NOMO-1 (cell line): ENCODE data around the gene UBE2E1.
"Not testable (repeated sequence)": the region's sequence is repeated elsewhere in the genome, so short reads cannot be mapped to it uniquely, and the experiment has no call there.

Source experiments
- DNase-seq, 2 experiments: peaks; one replicate each; lab custom pipeline; 2025; ENCODE audit not compliant: unreplicated experiment in 2 of 2; lab: John Stamatoyannopoulos, UW

The UBE2E1 gene

DNA sequence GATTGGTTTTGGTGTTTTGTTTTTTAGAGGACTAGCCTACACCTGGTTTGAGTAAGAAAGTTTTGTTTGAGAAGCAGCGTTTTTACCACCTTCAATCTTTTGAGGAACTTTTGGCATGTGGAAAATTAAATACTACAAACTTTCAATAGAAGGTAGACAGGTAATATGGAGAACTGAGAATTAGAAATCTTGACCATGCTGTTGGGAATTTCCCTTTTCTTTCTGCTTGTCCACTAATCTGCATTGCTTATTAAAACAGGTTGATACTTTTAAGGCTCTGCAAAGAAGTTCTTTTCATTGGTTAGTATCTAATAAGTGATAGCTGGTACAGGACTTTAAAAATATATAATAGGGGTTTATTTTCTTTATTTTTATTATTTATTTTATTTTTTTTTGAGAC is 31.9 kb downstream of the UBE2E1 start:
- no peak for DNase-seq

DNA sequence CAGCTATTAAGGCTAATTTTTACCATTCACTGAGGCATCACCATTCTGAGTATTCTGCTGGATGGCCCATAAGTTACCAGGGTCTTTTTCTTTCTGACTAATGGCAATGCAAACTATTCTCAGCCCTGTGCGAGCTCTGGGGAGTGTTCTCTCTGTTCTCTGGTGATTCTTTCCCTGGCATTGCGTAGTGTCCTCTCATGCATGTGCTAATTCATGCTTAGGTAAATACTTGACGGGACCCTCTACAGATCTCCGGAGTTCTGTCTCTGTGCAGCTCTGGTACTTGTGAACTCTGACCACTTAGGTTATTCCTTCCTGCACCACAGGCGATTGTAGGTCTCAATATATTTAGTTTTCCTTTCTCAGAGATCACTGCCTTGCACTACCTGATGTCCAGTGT is 34.8 kb downstream of the UBE2E1 start:
- DNase-seq = no peak

DNA sequence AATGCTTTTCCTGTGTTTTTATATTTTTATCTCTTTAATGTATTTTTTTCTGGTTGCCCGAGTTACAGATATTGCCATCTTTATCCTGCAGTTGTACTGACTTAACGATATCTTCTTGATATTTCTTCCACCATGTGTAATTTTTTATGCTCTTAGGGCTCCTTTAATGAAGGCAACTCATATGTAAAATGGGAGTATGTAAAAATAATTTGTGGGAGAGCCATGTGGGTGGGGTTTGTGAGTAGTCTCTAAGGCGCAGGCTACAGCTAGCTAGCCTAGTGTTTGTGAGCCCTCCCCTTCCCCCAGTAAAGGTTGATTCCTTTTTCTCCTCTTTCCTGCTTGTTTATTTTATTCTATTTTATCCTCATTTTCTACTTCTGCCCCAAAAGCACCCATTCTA is 38.1 kb downstream of the UBE2E1 start:
- no peak for DNase-seq

DNA sequence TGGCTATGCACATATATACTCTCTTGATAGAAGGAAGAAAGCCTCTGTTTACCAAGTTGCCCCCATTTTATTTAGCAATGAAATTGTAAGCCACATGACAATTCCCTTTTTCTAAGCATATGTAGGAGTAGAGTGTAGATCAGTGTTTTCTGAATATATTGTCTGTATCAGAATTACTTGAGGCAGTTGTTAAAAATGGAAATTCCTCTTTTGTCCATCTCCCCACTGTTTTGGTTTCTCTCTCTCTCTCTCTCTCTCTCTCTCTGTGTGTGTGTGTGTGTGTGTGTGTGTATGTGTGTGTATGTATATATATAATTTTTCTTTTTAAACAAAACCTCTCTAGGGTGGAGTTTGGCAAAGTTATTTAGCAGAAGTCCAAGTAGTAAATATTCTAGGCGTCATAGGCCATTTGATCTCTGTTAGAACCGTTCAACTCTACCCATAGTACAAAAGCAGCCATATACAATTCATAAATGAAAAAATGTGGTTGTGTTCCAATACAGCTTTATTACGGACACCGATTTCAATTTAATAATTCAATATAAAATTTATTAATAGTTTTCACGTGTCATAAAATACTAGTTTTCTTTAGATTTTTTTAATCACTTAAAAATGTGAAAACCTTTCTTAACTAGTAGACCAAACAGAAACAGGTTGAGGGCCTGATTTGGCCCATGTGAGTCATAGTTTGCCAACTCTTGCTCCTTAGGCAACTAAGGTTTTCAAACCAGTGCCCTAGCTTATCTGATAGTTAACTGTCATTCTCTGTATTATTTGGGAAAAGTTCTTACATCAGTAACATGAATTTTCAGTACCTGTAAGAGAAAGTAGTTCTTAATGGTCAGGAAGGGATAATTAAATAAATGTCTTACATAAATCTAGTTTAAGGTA is 39.8 kb downstream of the UBE2E1 start:
- DNase-seq = no peak

DNA sequence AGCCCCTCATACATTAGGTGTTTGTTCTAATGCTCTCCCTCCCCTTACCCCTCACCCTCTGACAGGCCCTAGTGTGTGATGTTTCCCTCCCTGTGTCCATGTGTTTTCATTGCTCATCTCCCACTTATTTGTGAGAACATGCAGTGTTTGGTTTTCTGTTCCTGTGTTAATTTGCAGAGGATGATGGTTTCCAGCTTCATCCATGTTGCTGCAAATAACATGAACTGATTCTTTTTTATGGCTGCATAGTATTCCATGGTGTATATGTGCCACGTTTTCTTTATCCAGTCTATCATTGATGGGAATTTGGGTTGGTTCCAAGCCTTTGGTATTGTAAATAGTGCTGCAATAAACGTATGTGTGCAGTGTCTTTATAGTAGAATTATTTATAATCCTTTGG is 43.7 kb downstream of the UBE2E1 start:
- not testable (repeated sequence) for DNase-seq

DNA sequence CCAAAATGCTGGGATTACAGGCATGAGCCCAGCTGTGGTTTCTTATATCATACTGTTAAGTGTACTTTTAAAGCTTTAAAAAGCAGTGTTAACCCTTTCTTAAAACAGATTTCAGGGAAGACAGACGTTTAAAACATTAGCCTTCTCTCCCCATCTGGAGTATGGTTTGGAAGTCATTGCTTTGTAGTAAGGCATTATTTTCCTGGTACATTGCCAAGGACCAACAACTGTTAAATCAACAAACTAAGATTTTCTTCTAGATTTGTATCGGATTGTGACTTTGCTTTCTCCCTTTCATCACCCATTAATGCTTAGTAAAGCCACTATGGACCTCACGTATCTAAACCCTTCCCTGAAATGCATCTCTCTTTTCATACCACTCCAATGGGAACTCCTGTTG is 50.5 kb downstream of the UBE2E1 start:
- no peak for DNase-seq

DNA sequence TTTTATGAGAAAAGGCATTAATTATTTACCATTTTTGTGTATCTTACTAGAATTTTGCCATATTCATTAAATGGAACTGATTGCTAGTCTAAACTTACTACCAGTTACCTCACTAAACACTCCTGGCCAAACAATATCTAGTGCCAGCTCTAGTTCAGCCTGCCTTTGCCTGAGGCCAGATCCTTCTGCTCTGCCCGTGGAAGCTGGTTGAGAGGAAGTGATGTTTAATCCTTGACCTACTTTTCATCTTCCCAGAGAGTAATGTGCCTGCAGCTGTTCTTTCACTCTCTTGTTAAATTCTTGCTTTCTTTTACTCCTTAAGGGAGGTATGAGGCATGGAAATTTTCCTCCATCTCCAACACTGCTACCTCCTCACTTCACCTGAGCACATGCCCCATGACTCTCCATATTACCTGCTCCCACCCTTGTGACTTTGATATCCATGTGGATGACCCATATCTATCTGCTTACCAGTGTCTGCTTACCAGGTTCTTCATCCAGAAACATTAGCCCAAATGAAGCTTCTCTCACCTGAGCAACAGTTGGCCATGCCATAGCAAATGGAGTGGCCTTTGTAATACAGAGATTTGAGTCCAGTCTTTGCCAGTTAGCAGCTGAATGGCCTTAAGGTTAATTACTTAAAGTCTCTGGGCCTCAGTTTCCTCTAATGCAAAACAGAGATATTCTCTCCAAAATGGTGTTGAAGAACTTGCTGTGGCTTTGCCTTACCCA is 53.4 kb downstream of the UBE2E1 start:
- DNase-seq = no peak

DNA sequence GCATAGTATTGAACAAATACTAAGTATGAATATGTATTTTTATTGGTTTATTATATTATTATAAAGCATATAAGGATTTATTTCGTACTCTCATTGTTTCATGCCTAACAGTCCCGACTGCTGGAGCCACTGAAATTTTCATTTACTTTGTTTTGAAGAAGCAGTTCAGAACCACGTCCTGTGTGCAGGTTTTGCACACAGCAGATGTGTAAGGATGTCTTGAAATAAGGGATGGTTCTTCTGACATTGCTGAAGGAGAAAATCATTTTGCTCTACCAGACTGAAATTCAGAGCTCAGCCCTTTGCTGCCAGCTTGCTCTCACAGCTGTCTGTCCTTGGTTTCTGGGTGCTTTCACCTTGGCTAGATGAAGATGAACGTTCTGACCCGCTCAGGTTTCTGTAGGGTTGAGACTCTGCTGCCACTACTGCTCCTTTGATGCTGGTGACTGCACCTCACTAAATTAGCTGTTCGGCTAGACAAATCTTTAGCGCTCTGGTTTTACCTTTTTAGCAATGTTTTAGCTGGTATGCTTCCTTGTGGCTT is 54.2 kb downstream of the UBE2E1 start:
- DNase-seq = no peak

DNA sequence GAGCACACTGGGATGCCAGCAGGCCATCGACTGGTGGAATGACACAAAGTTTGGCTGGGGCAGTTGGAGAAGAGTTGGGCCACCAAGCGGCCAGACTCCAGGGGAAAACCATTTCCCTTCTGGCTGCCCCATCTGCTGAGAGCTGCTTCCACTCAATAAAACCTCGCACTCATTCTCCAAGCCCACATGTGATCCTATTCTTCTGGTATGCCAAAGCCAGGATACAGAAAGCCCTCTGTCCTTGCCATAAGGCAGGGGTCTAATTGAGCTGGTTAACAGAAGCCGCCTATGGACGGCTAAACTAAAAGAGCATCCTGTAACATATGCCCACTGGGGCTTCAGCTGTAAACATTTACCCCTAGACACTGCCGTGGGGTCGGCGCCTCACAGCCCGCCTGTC is 55.9 kb downstream of the UBE2E1 start:
- no peak for DNase-seq

DNA sequence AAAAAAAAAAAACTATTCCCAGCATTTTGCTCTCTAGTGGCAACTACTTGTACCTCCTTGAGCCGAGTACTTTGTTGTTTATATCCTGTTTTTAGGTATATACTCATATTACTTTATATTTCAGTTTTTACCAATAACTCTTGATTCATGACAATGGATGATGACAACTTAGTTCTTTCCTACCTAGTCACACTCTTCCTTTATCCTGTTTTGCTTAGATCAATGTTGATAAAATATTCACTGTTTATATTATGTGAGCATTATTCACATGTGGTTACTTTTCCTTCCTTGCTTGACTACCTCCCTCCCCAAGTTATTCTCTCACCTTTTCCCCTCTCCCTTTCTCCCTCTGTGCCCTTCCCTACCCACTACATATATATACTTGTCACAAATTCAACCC is 57.3 kb downstream of the UBE2E1 start:
- DNase-seq = no peak

DNA sequence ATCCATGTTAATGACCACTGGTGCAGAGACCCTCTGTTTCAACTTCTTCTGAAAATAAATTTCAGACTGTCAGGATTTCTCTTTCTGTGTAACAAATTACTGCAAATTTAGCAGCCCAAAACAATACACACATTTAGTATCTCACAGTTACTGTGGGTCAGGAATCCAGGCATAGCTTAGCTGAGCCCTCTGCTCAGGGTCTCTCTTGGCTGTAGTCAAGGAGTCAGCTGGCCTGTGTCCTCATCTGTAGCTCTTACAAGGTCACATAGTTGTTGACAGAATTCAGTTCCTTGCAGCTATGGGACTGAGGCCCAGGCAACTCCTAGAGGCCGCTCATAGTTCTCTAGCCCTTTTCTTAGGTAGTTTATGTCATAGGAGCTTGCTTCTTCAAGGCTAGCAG is 59.2 kb downstream of the UBE2E1 start:
- no peak for DNase-seq

DNA sequence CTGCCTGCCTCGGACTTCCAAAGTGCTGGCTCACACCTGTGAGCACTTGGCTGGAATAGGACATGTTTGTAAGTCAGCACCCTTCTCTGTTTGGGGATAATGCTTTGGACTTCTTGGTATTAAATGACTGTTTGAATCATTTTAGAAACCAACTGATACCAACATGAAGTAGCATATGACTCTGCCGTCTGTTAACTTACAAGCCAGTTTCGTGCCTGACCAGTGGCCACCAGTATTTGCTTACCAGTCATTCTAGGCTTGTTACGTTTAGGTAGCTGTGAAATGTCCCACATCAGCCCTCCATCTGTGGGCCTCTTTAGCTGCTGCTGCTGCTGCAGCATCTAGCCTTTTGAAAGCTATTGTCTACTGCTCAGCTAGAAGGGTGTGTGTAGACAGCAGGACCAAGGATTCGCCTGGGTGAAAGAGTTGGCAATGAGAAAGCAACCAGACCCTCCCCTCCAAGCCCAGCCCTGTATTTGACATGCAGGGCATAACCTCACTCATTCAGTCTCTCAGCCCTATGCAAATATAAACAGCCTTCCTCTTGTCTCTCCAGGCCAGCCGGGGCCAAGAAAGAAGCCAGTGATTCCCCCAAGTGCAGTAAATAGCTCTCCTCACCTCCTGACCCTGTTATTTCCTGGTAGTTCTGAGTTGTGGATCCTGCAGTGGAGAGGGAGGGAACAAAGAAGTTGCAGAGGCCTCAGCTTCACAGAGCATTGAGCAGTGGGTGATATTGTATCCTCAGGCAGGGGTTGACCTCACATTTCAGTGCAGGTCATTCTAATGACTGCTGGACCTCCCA is 60.0 kb downstream of the UBE2E1 start:
- DNase-seq = no peak

DNA sequence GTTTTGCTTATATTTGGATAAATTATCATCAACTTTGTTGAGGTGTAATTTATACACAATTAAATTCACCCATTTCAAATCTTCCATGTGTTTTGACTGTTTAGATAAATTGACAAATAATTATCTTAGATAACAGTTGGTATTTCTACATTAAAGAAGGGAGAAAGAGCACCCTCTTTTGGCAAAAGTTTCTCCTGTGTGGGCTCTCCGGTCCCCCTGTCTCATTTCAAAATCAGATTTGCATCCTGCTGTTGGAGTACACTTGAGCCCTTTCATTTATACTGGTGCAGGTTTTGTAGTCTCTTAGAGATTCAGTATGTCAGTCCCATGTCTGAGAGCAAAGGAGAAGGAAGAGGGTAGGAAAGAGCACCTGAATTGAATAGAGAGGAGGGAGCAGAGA is 61.6 kb downstream of the UBE2E1 start:
- DNase-seq = no peak

DNA sequence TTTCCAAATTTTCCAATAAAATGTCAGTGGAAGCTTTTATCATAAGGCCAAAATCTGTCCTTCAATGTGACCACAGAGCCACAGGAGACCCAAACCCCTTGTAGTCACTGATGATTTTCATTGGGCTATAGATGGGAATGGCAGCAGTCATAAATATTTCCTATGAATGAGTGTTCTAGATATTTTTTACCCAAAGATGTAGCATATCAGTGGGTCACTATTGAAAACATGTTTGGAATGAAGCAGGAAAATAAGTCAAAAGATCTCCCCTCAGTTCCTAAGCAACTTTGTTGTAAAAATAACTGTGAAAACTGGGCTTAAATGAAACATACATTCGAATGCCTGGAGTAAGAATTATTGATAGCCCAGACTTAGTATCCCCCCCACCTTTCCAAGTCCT is 62.1 kb downstream of the UBE2E1 start:
- no peak for DNase-seq

DNA sequence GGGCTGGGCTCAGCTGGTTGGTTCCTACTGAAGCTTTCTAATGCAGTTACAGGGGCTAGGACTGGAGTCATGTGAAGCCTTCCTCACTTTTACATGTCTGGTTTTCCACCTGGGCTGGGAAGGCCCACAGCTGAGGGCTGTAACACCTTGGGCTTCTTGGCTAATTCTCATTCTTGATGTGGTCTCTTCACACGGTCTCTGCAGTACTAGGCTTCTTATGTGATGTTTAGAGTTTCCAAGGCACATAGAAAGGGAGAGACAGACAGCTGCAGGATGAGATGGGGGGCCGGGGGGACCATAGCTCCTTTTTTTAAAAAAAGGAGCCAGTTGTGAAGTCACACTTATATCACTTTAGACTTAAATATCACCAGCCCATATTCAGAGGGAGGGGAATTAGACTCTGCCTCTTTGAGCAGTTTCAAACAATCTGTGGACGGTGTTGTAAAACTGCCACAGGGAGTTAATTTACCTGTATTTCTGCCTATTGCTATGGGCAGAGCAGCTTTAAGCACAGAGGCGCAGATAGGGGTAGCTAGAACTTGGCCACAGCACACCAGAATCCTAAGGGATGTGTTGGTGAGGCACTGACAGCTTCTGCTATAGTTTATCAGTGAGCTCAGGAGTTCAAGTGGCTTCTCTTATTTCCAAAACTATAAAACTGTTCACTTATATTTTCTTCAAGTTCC is 64.4 kb downstream of the UBE2E1 start:
- DNase-seq = no peak

DNA sequence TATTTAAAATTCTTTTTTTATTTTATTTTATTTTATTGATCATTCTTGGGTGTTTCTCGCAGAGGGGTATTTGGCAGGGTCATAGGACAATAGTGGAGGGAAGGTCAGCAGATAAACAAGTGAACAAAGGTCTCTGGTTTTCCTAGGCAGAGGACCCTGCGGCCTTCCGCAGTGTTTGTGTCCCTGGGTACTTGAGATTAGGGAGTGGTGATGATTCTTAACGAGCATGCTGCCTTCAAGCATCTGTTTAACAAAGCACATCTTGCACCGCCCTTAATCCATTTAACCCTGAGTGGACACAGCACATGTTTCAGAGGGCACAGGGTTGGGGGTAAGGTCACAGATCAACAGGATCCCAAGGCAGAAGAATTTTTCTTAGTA is 64.9 kb downstream of the UBE2E1 start:
- DNase-seq = not testable (repeated sequence)

DNA sequence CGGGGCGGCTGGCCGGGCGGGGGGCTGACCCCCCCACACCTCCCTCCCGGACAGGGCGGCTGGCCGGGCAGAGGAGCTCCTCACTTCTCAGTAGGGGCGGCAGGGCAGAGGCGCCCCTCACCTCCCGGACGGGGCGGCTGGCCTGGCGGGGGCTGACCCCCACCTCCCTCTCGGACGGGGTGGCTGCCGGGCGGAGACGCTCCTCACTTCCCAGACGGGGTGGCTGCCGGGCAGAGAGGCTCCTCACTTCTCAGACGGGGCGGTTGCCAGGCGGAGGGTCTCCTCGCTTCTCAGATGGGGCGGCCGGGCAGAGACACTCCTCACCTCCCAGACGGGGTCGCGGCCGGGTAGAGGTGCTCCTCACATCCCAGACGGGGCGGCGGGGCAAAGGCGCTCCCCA is 65.6 kb downstream of the UBE2E1 start:
- not testable (repeated sequence) for DNase-seq

DNA sequence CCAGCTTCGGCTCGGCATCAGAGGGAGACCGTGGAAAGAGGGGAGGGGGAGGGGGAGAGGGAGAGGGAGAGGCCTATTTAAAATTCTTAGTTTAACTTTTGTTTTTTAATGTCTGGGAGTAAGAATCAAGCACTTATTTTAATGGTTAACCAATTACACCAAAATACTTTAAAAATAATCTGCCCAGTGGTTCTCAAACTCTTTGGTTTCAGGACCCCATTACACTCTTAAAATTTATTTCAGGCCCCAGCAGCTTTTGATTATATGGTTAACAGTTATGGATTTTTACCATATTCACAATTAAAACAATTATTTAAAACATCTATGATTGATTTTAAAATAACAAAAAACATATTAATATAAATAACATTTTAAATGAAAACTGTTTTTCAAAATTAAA is 66.6 kb downstream of the UBE2E1 start:
- DNase-seq = no peak

DNA sequence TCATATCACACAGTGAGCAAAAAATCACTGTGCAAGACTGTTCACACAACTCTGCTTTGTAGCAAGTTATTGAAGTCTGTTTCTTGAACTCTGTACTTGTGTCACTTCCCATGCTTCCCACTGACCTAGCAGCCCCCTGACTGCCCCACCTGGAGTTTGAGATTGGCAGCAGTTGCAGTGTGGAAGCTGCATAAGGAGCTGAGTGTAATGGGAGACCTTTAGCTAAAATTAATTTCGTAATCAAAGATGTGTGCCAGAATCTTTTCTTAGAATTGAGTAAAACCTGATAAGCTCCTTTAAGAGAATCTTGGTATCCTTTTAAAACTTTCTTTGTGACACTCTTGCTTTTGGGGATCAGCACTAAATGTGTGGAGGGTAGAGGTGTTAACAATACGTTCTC is 68.2 kb downstream of the UBE2E1 start:
- DNase-seq = no peak

DNA sequence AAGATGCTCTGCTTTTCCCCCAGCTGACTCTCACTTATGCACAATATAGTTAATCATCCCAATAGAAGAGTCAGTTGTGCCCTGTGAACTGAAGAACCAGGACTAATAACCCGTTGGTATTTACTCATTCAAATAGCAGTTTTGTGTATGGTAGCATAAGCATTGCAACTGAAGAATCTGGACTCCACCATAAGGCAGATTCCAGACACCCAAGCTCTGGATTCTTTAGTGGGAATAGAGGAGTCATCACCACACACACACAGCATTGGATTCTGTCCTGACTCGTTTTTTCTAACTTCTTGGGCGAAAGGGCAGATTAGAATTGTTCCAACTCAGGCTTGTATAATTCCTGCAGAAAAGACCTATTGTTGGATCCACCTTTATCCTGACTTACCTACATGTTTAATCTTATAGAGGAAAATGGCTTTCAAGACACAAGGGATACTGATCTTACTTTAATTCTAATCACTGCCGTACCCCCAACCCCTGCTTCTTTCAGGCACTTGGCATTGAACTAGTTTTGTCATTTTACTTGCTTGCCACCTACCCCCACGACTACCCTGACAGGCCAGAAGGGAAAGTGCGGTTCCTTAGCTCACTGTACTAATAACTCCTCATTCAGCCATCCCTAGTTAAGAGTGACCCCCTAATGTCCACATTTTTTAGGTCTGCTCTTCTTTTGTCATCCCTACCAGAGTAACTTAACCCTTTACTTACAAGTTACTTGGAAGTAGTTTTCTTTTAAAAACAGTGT is 68.8 kb downstream of the UBE2E1 start:
- DNase-seq = no peak
